Measurements from ENCODE around the gene CD200. TPM values are rescaled to one million over a fixed set of nuclear protein-coding genes. Genes with fewer than 3 reads are reported as not detected.

CD200 gene
- total RNA-seq, 1 experiment from 2014 or later, result not detected

GRCh38 chr3:112407214-112407887, 74.4 kb downstream of the CD200 start:
- Histone ChIP-seq H3K4me1 (ENCODE audit: insufficient read depth, low read length, poor library complexity, severe bottlenecking) (no peaks in the 10 kb centered on the region), H3K27me3 (replicated peaks; ENCODE audit: insufficient read depth, low read depth, low read length, poor library complexity) (no peaks in the 10 kb centered on the region), H3K27ac (ENCODE audit: low read depth, low read length, poor library complexity, severe bottlenecking) (no peak overlapping the region), H3K4me3 (ENCODE audit: low read depth, low read length, poor library complexity, severe bottlenecking) (no peak overlapping the region), H3K9me3 (ENCODE audit: low read depth, low read length, poor library complexity, severe bottlenecking) (no peaks in the 10 kb centered on the region), H3K36me3 (ENCODE audit: insufficient read depth, low read length, poor library complexity, severe bottlenecking) (no peaks in the 10 kb centered on the region)
- TF ChIP-seq, protein P1, sequence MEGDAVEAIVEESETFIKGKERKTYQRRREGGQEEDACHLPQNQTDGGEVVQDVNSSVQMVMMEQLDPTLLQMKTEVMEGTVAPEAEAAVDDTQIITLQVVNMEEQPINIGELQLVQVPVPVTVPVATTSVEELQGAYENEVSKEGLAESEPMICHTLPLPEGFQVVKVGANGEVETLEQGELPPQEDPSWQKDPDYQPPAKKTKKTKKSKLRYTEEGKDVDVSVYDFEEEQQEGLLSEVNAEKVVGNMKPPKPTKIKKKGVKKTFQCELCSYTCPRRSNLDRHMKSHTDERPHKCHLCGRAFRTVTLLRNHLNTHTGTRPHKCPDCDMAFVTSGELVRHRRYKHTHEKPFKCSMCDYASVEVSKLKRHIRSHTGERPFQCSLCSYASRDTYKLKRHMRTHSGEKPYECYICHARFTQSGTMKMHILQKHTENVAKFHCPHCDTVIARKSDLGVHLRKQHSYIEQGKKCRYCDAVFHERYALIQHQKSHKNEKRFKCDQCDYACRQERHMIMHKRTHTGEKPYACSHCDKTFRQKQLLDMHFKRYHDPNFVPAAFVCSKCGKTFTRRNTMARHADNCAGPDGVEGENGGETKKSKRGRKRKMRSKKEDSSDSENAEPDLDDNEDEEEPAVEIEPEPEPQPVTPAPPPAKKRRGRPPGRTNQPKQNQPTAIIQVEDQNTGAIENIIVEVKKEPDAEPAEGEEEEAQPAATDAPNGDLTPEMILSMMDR (conservative IDR thresholded peaks at IDR 0.05; ENCODE audit: low read depth, low read length), result no peak
- no peak for TF ChIP-seq EZH2 (IDR thresholded peaks at IDR 0.05; ENCODE audit: borderline replicate concordance, low read depth, low read length, poor library complexity, severe bottlenecking)
- intact Hi-C loops (cut with micrococcal nuclease; ENCODE audit: unreplicated experiment), result no loop called here
- ChIA-PET POLR2A (ENCODE audit: low non-redundant PET) (no interaction called here), CTCF (no interaction called here)
- DNase-seq (ENCODE audit: low spot score), result no peak
- BruUV-seq (replicated peaks), result no TSS peak

DNA sequence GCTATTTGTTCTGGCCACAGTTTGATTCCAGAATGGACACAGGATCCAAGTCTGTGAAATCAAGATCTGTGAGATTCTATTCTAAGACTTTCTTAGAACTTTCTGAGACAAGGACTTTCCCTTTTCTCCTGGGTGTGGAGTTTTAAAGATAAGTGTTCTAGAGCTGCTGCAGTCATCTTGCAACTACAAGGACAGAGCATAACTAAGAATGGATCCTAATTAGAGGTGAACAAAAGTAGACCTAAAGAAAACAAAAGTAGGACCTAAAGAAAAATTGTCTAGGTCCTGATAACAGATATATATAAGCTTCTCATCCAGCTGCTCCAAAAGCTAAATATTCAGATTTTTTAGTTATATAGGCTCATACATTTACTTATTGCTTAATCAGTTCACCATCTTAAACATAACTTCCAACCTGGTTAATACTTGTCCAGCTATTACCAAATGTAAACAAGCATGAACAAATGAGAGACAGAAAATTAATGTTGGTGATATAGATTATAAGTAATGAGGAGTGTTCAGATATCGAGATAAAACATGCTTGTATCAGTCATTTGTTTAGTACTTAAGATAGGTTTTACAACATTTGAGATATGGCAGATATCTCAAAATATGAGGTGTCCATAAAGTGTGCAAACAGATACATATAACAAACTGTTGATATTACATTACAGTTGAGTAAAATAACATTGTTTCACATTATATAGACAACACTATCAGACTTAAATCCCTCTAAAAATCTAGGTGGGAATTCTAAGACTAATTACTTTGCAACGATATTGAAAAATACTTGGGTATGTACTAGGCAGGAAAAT, 75.1 kb downstream of the CD200 start:
- H3K9me3 ChIP-seq (ENCODE audit: low read depth, low read length, poor library complexity, severe bottlenecking), result no peaks in the 10 kb centered on the region
- ChIA-PET CTCF (no interaction called here), POLR2A (ENCODE audit: low non-redundant PET) (no interaction called here)
- H3K36me3 ChIP-seq (ENCODE audit: insufficient read depth, low read length, poor library complexity, severe bottlenecking), result no peaks in the 10 kb centered on the region
- H3K27me3 ChIP-seq (replicated peaks; ENCODE audit: insufficient read depth, low read depth, low read length, poor library complexity), result no peaks in the 10 kb centered on the region
- no peak overlapping the region for H3K27ac ChIP-seq (ENCODE audit: low read depth, low read length, poor library complexity, severe bottlenecking)
- intact Hi-C loops (cut with micrococcal nuclease; ENCODE audit: unreplicated experiment), result no loop called here
- TF ChIP-seq, protein P1 (conservative IDR thresholded peaks at IDR 0.05; ENCODE audit: low read depth, low read length), result no peak
- TF ChIP-seq EZH2 (IDR thresholded peaks at IDR 0.05; ENCODE audit: borderline replicate concordance, low read depth, low read length, poor library complexity, severe bottlenecking), result no peak
- BruUV-seq (replicated peaks), result no TSS peak
- DNase-seq (ENCODE audit: low spot score), result no peak
- no peak overlapping the region for H3K4me3 ChIP-seq (ENCODE audit: low read depth, low read length, poor library complexity, severe bottlenecking)
- no peaks in the 10 kb centered on the region for H3K4me1 ChIP-seq (ENCODE audit: insufficient read depth, low read length, poor library complexity, severe bottlenecking)

DNA sequence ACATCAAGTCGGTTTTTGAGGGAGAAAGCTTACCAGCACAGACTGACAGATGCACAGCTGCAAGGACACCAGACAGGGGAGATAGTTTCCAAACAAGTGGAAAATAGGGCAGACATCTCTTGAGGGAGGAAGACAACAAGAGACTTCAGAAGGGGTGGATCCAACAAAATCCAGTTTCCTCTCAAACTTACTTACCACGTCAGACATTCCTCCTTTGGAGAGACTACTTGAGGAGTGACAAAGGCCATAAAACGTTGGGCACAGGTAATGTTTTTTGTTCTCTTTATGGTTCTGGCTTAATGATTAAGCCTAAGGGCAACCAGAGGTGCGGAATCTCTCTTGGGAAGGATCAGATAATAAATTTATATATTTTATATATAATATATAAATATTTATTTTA, 76.1 kb downstream of the CD200 start:
- Histone ChIP-seq H3K9me3 (ENCODE audit: low read depth, low read length, poor library complexity, severe bottlenecking) (no peaks in the 10 kb centered on the region), H3K27ac (ENCODE audit: low read depth, low read length, poor library complexity, severe bottlenecking) (no peak overlapping the region), H3K4me3 (ENCODE audit: low read depth, low read length, poor library complexity, severe bottlenecking) (no peak overlapping the region), H3K4me1 (ENCODE audit: insufficient read depth, low read length, poor library complexity, severe bottlenecking) (no peaks in the 10 kb centered on the region), H3K27me3 (replicated peaks; ENCODE audit: insufficient read depth, low read depth, low read length, poor library complexity) (no peaks in the 10 kb centered on the region), H3K36me3 (ENCODE audit: insufficient read depth, low read length, poor library complexity, severe bottlenecking) (no peaks in the 10 kb centered on the region)
- intact Hi-C loops (cut with micrococcal nuclease; ENCODE audit: unreplicated experiment), result no loop called here
- TF ChIP-seq, protein P1 (conservative IDR thresholded peaks at IDR 0.05; ENCODE audit: low read depth, low read length), result no peak
- no peak for TF ChIP-seq EZH2 (IDR thresholded peaks at IDR 0.05; ENCODE audit: borderline replicate concordance, low read depth, low read length, poor library complexity, severe bottlenecking)
- DNase-seq (ENCODE audit: low spot score), result no peak
- no TSS peak for BruUV-seq (replicated peaks)
- CTCF ChIA-PET, result no interaction called here
- POLR2A ChIA-PET (ENCODE audit: low non-redundant PET), result no interaction called here
